ENCODE measurements around the gene KIF26B.
"Not testable (repeated sequence)": the region's sequence is repeated elsewhere in the genome, so short reads cannot be mapped to it uniquely, and the experiment has no call there.

KIF26B gene

GRCh38 chr1:245330951-245331350 is 176.2 kb downstream of the KIF26B start:
- DNase-seq: no peak

GRCh38 chr1:245332085-245332484 is 177.3 kb downstream of the KIF26B start:
- DNase-seq: no peak

GRCh38 chr1:245332513-245332912 is 177.7 kb downstream of the KIF26B start:
- no peak for DNase-seq

- DNase-seq: no peak
Measured at GRCh38 chr1:245334235-245334634, 179.4 kb downstream of the KIF26B start.

GRCh38 chr1:245334827-245335490 is 180.2 kb downstream of the KIF26B start:
- no peak for DNase-seq

GRCh38 chr1:245335684-245336083 is 180.9 kb downstream of the KIF26B start:
- not testable (repeated sequence) for DNase-seq

GRCh38 chr1:245336149-245336983 is 181.6 kb downstream of the KIF26B start:
- DNase-seq: no peak

GRCh38 chr1:245336984-245337355 is 182.2 kb downstream of the KIF26B start:
- not testable (repeated sequence) for DNase-seq

- DNase-seq: no peak
Measured at GRCh38 chr1:245337829-245338484, 183.2 kb downstream of the KIF26B start.

- DNase-seq: no peak
Measured at GRCh38 chr1:245338485-245338877, 183.7 kb downstream of the KIF26B start.

GRCh38 chr1:245341743-245342142 is 187.0 kb downstream of the KIF26B start:
- DNase-seq: no peak

GRCh38 chr1:245345191-245345884 is 190.6 kb downstream of the KIF26B start:
- DNase-seq: no peak

- no peak for DNase-seq
Measured at GRCh38 chr1:245348626-245349025, 193.8 kb downstream of the KIF26B start.

GRCh38 chr1:245353411-245353810 is 198.6 kb downstream of the KIF26B start:
- DNase-seq: no peak

- no peak for DNase-seq
Measured at GRCh38 chr1:245353915-245354775, 199.4 kb downstream of the KIF26B start.

- DNase-seq: not testable (repeated sequence)
Measured at GRCh38 chr1:245355851-245356630, 201.3 kb downstream of the KIF26B start.

- DNase-seq: no peak
Measured at GRCh38 chr1:245356891-245357585, 202.3 kb downstream of the KIF26B start.

GRCh38 chr1:245359101-245359680 is 204.4 kb downstream of the KIF26B start:
- not testable (repeated sequence) for DNase-seq

GRCh38 chr1:245361065-245361464 is 206.3 kb downstream of the KIF26B start:
- no peak for DNase-seq

GRCh38 chr1:245361951-245362350 is 207.2 kb downstream of the KIF26B start:
- DNase-seq: no peak

All from NCI-H2081 treated with DMSO at 0.1 percent for 48 hours (cell line).